Heart left ventricle (tissue), 13 donors: ENCODE results near the gene PHF2.

Source experiments
- POLR2A ChIP-seq, 2 donors: fragments of 450-650 bp; IDR thresholded peaks; one replicate each; pipeline ENCODE4 v1.6.1; 2017; ENCODE audit warnings: antibody characterized with exemption in 2 of 2, mild to moderate bottlenecking in 2 of 2, moderate library complexity in 2 of 2
- TF ChIP-seq, protein P1 (sequence below), 12 donors: fragments of 200-600 bp; sonication (generic) in 4 of 12; IDR thresholded peaks; one replicate each; pipeline versions ENCODE4 v1.5.0 to v1.8.0; 2018 to 2022; ENCODE audit warnings: antibody characterized with exemption in 12 of 12, mild to moderate bottlenecking in 5 of 12
- donor health status: ischemic (EF 13 %, LVEDD 7.1; RV severe dilation, severe dysfunction).
- donor health status: DM: no; HTN: yes; CAD: no.
- donor health status: DM: no; HTN: no; CAD: no.
- donor health status: ischemic (EF 25% LVEDD 6.9; RV normal size, moderate dysfunction).
- donor health status: ischemic (EF 25% LVEDD 5.7; RV mildly dilated, moderate dysfunction).
- donor health status: ischemic (EF 35%, LVEDD 5.7; RV mildly dilated, moderate dysfunction).
- donor health status: nonischemic (EF 11% LVEDD 7.7; RV severe dilation, severe dysfunction).
- donor health status: DM: yes; HTN: yes; CAD: no.
- donor health status: PGD.
- donor health status: ischemic (EF 29% LVEDD 5.4; RV normal size, mild dysfunction).
- donor health status: nonischemic (EF 23%, LVEDD 6.1; RV moderate dilation, normal function).

DNA sequence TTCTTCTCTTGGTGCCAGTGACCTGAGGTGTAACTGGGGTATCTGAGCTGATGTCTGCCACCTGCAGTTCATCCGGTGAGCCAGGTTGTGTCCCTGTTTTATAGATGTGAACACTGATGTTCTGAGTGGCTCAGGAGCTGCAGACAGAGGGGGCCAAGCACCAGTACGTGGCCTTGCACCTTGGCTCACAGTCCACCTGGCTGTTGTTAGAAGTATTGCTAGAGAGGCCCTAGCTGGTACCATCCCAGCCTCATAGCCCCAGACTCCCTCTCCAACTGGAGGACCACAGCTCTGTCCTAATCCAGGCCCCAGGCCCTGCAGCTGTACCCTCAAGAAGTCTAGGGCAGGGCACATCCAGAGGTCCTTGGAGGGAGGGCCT is 16.2 kb downstream of the PHF2 start:
- TF ChIP-seq, protein P1, sequence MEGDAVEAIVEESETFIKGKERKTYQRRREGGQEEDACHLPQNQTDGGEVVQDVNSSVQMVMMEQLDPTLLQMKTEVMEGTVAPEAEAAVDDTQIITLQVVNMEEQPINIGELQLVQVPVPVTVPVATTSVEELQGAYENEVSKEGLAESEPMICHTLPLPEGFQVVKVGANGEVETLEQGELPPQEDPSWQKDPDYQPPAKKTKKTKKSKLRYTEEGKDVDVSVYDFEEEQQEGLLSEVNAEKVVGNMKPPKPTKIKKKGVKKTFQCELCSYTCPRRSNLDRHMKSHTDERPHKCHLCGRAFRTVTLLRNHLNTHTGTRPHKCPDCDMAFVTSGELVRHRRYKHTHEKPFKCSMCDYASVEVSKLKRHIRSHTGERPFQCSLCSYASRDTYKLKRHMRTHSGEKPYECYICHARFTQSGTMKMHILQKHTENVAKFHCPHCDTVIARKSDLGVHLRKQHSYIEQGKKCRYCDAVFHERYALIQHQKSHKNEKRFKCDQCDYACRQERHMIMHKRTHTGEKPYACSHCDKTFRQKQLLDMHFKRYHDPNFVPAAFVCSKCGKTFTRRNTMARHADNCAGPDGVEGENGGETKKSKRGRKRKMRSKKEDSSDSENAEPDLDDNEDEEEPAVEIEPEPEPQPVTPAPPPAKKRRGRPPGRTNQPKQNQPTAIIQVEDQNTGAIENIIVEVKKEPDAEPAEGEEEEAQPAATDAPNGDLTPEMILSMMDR (IDR thresholded peaks at IDR 0.05): peak in 2 of 12 donors; percentile 9 to 13
- no peak for TF ChIP-seq POLR2A (IDR thresholded peaks at IDR 0.05)
